SU-DHL-6 (cell line): ENCODE measurements around the gene PHF14.

Experiments
- CTCF ChIP-seq: fragments of 200-600 bp; sonication (generic); IDR thresholded peaks from one replicate; pipeline ENCODE4 v1.5.1; 2017; ENCODE audit warnings: antibody characterized with exemption, mild to moderate bottlenecking, low read length, moderate library complexity; ENCODE audit not compliant: insufficient read depth, poor library complexity, severe bottlenecking
- EZH2phosphoT487 ChIP-seq: fragments of 200-600 bp; sonication (generic), shearing (Covaris generic); conservative IDR thresholded peaks from 2 replicates; pipeline ENCODE4 v1.6.1; 2018; ENCODE audit warnings: mild to moderate bottlenecking, antibody characterized with exemption, low read length, moderate library complexity, mixed read lengths

GRCh38 chr7:11195502-11195901 is 221.8 kb downstream of the PHF14 start:
- no peak for TF ChIP-seq EZH2phosphoT487
- no peak for TF ChIP-seq CTCF
